ENCODE measurements around the gene REC8.

- TF ChIP-seq POLR2A (IDR thresholded peaks at IDR 0.05; ENCODE audit: low read length) (no peak), GATA1 (IDR thresholded peaks at IDR 0.05; ENCODE audit: low read depth, low read length) (no peak)
These were observed 15.0 kb upstream of the REC8 start for GRCh38 chr14:24156840-24157239.

Data from erythroblast (primary cell).